HEK293 (cell line): ENCODE measurements around the gene BBC3.

Source experiments
- EGR2 ChIP-seq: fragments of 450-650 bp; formaldehyde crosslinking; IDR thresholded peaks from 2 replicates; pipeline ENCODE4 v1.5.1; 2016; ENCODE audit warnings: low read depth, missing biosample characterization, missing genetic modification characterization
- SCRT2 ChIP-seq: fragments of 450-650 bp; formaldehyde crosslinking; IDR thresholded peaks from 2 replicates; pipeline ENCODE4 v1.5.1; 2016; ENCODE audit warnings: missing biosample characterization, missing genetic modification characterization
- SP7 ChIP-seq: fragments of 450-650 bp; formaldehyde crosslinking; IDR thresholded peaks from 2 replicates; pipeline ENCODE4 v1.5.1; 2016; ENCODE audit warnings: missing biosample characterization, missing genetic modification characterization
- TRIM28 ChIP-seq: IDR thresholded peaks from 2 replicates; pipeline ENCODE4 v1.6.1; 2011; ENCODE audit warnings: low read length, control low read depth, borderline replicate concordance
- ZBTB8A ChIP-seq: fragments of 450-650 bp; formaldehyde crosslinking; IDR thresholded peaks from 2 replicates; pipeline ENCODE4 v1.5.1; 2016; ENCODE audit warnings: missing biosample characterization, missing genetic modification characterization
- ZNF138 ChIP-seq: fragments of 450-650 bp; formaldehyde crosslinking; IDR thresholded peaks from 2 replicates; pipeline ENCODE4 v1.5.1; 2016; ENCODE audit warnings: missing biosample characterization, missing genetic modification characterization, borderline replicate concordance
- ZNF18 ChIP-seq: fragments of 450-650 bp; formaldehyde crosslinking; IDR thresholded peaks from 2 replicates; pipeline ENCODE4 v1.5.1; 2016; ENCODE audit warnings: missing biosample characterization, missing genetic modification characterization
- ZNF19 ChIP-seq: fragments of 450-650 bp; formaldehyde crosslinking; IDR thresholded peaks from 2 replicates; pipeline ENCODE4; 2016; ENCODE audit warnings: missing biosample characterization, missing genetic modification characterization, low read depth
- ZNF23 ChIP-seq: fragments of 450-650 bp; formaldehyde crosslinking; IDR thresholded peaks from 2 replicates; pipeline ENCODE4 v1.5.1; 2016; ENCODE audit warnings: missing biosample characterization, missing genetic modification characterization, borderline replicate concordance
- ZNF302 ChIP-seq: fragments of 450-650 bp; formaldehyde crosslinking; IDR thresholded peaks from 2 replicates; pipeline ENCODE4 v1.5.1; 2016; ENCODE audit warnings: missing biosample characterization, missing genetic modification characterization, low read depth
- ZNF324 ChIP-seq: fragments of 450-650 bp; formaldehyde crosslinking; IDR thresholded peaks from 2 replicates; pipeline ENCODE4 v1.5.1; 2016; ENCODE audit warnings: missing biosample characterization, missing genetic modification characterization
- ZNF350 ChIP-seq: fragments of 450-650 bp; formaldehyde crosslinking; IDR thresholded peaks from 2 replicates; pipeline ENCODE4 v1.5.0; 2017; ENCODE audit warnings: missing biosample characterization, mild to moderate bottlenecking, missing genetic modification characterization
- ZNF391 ChIP-seq: fragments of 450-650 bp; formaldehyde crosslinking; IDR thresholded peaks from 2 replicates; pipeline ENCODE4 v1.5.1; 2016; ENCODE audit warnings: low read depth, missing biosample characterization, missing genetic modification characterization, borderline replicate concordance
- ZNF416 ChIP-seq: fragments of 450-650 bp; formaldehyde crosslinking; IDR thresholded peaks from 2 replicates; pipeline ENCODE4 v1.5.1; 2016; ENCODE audit warnings: missing biosample characterization, missing genetic modification characterization
- ZNF513 ChIP-seq: fragments of 450-650 bp; IDR thresholded peaks from 2 replicates; pipeline ENCODE4 v1.5.1; 2018; ENCODE audit warnings: missing biosample characterization, missing genetic modification characterization
- ZNF571 ChIP-seq: fragments of 450-650 bp; formaldehyde crosslinking; IDR thresholded peaks from 2 replicates; pipeline ENCODE4 v1.5.0; 2017; ENCODE audit warnings: missing biosample characterization, missing genetic modification characterization
- ZNF629 ChIP-seq: fragments of 450-650 bp; formaldehyde crosslinking; IDR thresholded peaks from 2 replicates; pipeline ENCODE4 v1.5.1; 2017; ENCODE audit warnings: missing biosample characterization, missing genetic modification characterization
- ZNF654 ChIP-seq: fragments of 450-650 bp; formaldehyde crosslinking; IDR thresholded peaks from 2 replicates; pipeline ENCODE4 v1.5.1; 2016; ENCODE audit warnings: low read depth, missing biosample characterization, missing genetic modification characterization
- ZNF701 ChIP-seq: fragments of 450-650 bp; formaldehyde crosslinking; IDR thresholded peaks from 2 replicates; pipeline ENCODE4 v1.5.1; 2016; ENCODE audit warnings: missing biosample characterization, missing genetic modification characterization
- ZNF704 ChIP-seq: fragments of 450-650 bp; formaldehyde crosslinking; IDR thresholded peaks from 2 replicates; pipeline ENCODE4 v1.5.1; 2016; ENCODE audit warnings: missing biosample characterization, missing genetic modification characterization
- ZNF768 ChIP-seq: fragments of 450-650 bp; formaldehyde crosslinking; IDR thresholded peaks from 2 replicates; pipeline ENCODE4 v1.5.1; 2018; ENCODE audit warnings: missing biosample characterization, mild to moderate bottlenecking, missing genetic modification characterization
- ZSCAN23 ChIP-seq: fragments of 450-650 bp; formaldehyde crosslinking; IDR thresholded peaks from 2 replicates; pipeline ENCODE4 v1.5.1; 2016; ENCODE audit warnings: missing biosample characterization, missing genetic modification characterization
- ZSCAN30 ChIP-seq: fragments of 450-650 bp; IDR thresholded peaks from 2 replicates; pipeline ENCODE4 v1.5.1; 2018; ENCODE audit warnings: missing biosample characterization, mild to moderate bottlenecking, missing genetic modification characterization, moderate library complexity
- TF ChIP-seq, protein P1 (sequence below): fragments of 450-650 bp; formaldehyde crosslinking; IDR thresholded peaks from 2 replicates; pipeline ENCODE4 v1.5.1; 2017; ENCODE audit warnings: missing biosample characterization, mild to moderate bottlenecking, missing genetic modification characterization, moderate library complexity
- TF ChIP-seq, protein P2 (sequence below): fragments of 450-650 bp; formaldehyde crosslinking; conservative IDR thresholded peaks from 2 replicates; pipeline ENCODE4 v1.5.1; 2016; ENCODE audit warnings: low read depth, missing biosample characterization, missing genetic modification characterization
- TF ChIP-seq, protein P3 (sequence below): fragments of 450-650 bp; formaldehyde crosslinking; IDR thresholded peaks from 2 replicates; pipeline ENCODE4 v1.5.1; 2016; ENCODE audit warnings: missing biosample characterization, missing genetic modification characterization

BBC3 gene

DNA sequence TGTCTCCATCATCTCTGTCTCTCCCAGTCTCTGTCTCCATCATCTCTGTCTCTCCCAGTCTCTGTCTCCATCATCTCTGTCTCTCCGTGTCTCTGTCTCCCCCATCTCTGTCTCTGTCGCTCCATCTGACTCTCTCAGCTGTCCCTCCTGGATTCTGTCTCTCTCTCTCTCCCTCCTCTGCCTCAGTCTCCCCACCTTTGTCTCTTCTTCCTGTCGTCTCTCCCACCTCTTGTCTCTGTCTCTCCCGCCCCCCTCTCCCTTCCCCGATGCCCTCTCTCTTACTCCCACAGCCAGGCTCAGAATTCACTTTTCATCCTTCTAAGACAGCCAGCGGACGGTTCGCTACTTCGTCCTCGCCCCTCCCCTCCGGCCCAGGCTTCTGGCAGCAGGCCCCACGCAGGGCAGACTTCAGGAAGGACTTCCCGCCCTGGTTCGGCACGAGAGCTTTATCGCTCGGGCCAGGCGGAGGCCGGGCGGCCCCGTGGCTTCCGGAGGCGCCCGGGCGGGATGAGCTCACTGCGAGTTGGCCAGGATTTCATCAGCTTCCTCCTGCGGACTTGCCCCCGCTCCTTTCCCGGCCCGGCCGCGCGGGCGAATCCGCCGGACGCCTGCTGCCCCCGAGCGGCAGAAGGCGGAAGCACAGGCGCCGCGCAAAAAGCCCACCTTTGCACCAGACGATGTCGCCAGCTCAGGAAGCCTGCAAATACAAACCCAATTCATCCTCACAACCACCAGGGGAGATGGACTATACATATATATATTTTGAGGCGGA lies 13.0 kb upstream of the BBC3 start (continued):
- TF ChIP-seq, protein P1, sequence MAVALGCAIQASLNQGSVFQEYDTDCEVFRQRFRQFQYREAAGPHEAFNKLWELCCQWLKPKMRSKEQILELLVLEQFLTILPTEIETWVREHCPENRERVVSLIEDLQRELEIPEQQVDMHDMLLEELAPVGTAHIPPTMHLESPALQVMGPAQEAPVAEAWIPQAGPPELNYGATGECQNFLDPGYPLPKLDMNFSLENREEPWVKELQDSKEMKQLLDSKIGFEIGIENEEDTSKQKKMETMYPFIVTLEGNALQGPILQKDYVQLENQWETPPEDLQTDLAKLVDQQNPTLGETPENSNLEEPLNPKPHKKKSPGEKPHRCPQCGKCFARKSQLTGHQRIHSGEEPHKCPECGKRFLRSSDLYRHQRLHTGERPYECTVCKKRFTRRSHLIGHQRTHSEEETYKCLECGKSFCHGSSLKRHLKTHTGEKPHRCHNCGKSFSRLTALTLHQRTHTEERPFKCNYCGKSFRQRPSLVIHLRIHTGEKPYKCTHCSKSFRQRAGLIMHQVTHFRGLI (tag by site-specific recombination) = peak; percentile 86
- peak; percentile 89 for TF ChIP-seq ZBTB8A (tag by site-specific recombination)
- 0 out of 2 replicates have a peak, but pooled peaks have one; percentile 19 for TF ChIP-seq ZNF701 (tag by site-specific recombination)
- TF ChIP-seq, protein P2, sequence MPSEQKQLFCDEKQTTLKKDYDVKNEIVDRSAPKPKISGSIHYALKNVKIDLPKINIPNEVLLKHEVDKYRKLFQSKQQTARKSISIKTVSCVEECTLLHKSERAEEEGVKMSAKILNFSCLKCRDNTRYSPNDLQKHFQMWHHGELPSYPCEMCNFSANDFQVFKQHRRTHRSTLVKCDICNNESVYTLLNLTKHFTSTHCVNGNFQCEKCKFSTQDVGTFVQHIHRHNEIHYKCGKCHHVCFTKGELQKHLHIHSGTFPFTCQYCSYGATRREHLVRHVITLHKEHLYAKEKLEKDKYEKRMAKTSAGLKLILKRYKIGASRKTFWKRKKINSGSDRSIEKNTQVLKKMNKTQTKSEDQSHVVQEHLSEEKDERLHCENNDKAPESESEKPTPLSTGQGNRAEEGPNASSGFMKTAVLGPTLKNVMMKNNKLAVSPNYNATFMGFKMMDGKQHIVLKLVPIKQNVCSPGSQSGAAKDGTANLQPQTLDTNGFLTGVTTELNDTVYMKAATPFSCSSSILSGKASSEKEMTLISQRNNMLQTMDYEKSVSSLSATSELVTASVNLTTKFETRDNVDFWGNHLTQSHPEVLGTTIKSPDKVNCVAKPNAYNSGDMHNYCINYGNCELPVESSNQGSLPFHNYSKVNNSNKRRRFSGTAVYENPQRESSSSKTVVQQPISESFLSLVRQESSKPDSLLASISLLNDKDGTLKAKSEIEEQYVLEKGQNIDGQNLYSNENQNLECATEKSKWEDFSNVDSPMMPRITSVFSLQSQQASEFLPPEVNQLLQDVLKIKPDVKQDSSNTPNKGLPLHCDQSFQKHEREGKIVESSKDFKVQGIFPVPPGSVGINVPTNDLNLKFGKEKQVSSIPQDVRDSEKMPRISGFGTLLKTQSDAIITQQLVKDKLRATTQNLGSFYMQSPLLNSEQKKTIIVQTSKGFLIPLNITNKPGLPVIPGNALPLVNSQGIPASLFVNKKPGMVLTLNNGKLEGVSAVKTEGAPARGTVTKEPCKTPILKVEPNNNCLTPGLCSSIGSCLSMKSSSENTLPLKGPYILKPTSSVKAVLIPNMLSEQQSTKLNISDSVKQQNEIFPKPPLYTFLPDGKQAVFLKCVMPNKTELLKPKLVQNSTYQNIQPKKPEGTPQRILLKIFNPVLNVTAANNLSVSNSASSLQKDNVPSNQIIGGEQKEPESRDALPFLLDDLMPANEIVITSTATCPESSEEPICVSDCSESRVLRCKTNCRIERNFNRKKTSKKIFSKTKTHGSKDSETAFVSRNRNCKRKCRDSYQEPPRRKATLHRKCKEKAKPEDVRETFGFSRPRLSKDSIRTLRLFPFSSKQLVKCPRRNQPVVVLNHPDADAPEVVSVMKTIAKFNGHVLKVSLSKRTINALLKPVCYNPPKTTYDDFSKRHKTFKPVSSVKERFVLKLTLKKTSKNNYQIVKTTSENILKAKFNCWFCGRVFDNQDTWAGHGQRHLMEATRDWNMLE = 0 out of 2 replicates have a peak, but pooled peaks have one; percentile 44
- TF ChIP-seq TRIM28 = 0 out of 2 replicates have a peak, but pooled peaks have one; percentile 62
- 0 out of 2 replicates have a peak, but pooled peaks have one; percentile 61 for TF ChIP-seq ZNF23 (tag by site-specific recombination)
- peak; percentile 85 for TF ChIP-seq ZNF629 (tag by site-specific recombination)
- TF ChIP-seq ZNF513 (tag by site-specific recombination) = peak; percentile 64
- peak; percentile 94; the same call in 1 of the 2 replicates for TF ChIP-seq ZSCAN30 (tag by site-specific recombination)
- no peak for TF ChIP-seq ZNF704 (tag by site-specific recombination)
- TF ChIP-seq ZNF324 (tag by site-specific recombination) = peak; percentile 94
- TF ChIP-seq ZNF654 (tag by site-specific recombination) = peak; percentile 69
- no peak for TF ChIP-seq ZNF350
- TF ChIP-seq SP7 = peak; percentile 92
- peak; percentile 61; the same call in 1 of the 2 replicates for TF ChIP-seq ZNF768 (tag by site-specific recombination)
- no peak for TF ChIP-seq ZNF571 (tag by site-specific recombination)
- TF ChIP-seq ZNF138 (tag by site-specific recombination) = peak; percentile 78; the same call in 1 of the 2 replicates
- no peak for TF ChIP-seq ZNF19 (tag by site-specific recombination)
- 0 out of 2 replicates have a peak, but pooled peaks have one; percentile 65 for TF ChIP-seq ZSCAN23 (tag by site-specific recombination)
- no peak for TF ChIP-seq ZNF416 (tag by site-specific recombination)
- TF ChIP-seq ZNF391 (tag by site-specific recombination) = peak; percentile 88; the same call in 1 of the 2 replicates
- TF ChIP-seq SCRT2 (tag by site-specific recombination) = peak; percentile 41; the same call in 1 of the 2 replicates
- no peak for TF ChIP-seq ZNF302 (tag by site-specific recombination)
- TF ChIP-seq ZNF18 (tag by site-specific recombination) = no peak
- TF ChIP-seq EGR2 = peak; percentile 82
- TF ChIP-seq, protein P3, sequence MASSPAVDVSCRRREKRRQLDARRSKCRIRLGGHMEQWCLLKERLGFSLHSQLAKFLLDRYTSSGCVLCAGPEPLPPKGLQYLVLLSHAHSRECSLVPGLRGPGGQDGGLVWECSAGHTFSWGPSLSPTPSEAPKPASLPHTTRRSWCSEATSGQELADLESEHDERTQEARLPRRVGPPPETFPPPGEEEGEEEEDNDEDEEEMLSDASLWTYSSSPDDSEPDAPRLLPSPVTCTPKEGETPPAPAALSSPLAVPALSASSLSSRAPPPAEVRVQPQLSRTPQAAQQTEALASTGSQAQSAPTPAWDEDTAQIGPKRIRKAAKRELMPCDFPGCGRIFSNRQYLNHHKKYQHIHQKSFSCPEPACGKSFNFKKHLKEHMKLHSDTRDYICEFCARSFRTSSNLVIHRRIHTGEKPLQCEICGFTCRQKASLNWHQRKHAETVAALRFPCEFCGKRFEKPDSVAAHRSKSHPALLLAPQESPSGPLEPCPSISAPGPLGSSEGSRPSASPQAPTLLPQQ (tag by site-specific recombination) = peak; percentile 92
